Measurements from ENCODE around the gene B3GNT7. TPM values are rescaled to one million over a fixed set of nuclear protein-coding genes. Genes with fewer than 3 reads are reported as not detected.
"Not testable (repeated sequence)": the region's sequence is repeated elsewhere in the genome, so short reads cannot be mapped to it uniquely, and the experiment has no call there.

Gene B3GNT7
- total RNA-seq, 4 donors from 2014 or later, result 2.6 to 3.3 (median 3.0) TPM

DNA sequence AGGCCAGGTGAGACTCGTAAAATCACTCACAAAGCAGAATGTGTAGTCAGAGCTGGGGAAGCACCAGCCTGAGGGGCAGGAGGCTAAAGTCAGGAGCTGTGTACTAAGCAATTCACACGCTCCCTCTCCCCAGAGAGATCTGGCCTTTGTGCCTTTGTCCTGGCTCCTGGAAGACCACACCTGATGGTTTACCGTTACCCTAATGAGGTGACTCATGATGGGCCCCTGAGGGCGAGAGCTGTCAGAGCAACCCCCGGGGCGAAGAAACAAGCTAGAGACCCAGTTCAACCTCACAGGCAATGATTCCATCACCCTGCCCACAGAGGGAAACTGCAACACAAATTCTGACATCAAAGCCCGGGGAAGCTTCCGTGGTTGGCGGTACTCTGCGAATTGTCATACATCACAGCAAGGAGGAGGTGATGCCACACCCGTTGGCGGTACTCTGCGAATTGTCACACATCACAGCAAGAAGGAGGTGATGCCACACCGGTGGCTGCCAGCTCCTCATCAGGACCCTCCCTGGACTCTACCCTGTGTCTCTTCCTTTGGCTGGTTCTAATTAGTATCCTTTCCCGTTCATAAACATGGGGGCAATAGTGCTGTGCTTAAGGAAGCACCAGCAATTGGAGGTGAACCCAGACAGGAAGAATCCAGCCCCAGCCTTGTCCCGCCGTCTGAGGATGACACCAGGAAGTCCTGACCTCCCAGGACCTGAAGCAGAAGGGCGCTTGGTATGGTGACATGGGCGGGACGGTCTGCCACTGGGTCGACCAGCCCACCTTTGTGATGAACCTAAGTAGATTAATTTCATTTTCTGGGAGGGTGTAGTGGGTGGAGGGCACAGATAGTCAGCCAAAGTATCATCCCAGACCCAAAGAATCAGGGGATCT lies 30.5 kb downstream of the B3GNT7 start:
- Histone ChIP-seq H3K4me1 (no peaks in the 10 kb centered on the region), H3K27ac (no peak overlapping the region), H3K4me3 (no peak overlapping the region), H3K36me3 (no peaks in the 10 kb centered on the region), H3K9me3 (peaks cover 0 to 5% (median 0%) of the 10 kb centered on the region in 4 donors), H3K27me3 (no peaks in the 10 kb centered on the region)
- TF ChIP-seq, protein P1, sequence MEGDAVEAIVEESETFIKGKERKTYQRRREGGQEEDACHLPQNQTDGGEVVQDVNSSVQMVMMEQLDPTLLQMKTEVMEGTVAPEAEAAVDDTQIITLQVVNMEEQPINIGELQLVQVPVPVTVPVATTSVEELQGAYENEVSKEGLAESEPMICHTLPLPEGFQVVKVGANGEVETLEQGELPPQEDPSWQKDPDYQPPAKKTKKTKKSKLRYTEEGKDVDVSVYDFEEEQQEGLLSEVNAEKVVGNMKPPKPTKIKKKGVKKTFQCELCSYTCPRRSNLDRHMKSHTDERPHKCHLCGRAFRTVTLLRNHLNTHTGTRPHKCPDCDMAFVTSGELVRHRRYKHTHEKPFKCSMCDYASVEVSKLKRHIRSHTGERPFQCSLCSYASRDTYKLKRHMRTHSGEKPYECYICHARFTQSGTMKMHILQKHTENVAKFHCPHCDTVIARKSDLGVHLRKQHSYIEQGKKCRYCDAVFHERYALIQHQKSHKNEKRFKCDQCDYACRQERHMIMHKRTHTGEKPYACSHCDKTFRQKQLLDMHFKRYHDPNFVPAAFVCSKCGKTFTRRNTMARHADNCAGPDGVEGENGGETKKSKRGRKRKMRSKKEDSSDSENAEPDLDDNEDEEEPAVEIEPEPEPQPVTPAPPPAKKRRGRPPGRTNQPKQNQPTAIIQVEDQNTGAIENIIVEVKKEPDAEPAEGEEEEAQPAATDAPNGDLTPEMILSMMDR (IDR thresholded peaks at IDR 0.05), result no peak
- TF ChIP-seq EP300 (IDR thresholded peaks at IDR 0.05) (no peak), POLR2A (IDR thresholded peaks at IDR 0.05) (no peak)
- WGBS, 2 donors, result 60 to 61% methylated on average over 20 to 21 of the region's 21 CpGs
- no peak for DNase-seq (ENCODE audit: low spot score in 2 of 2)

DNA sequence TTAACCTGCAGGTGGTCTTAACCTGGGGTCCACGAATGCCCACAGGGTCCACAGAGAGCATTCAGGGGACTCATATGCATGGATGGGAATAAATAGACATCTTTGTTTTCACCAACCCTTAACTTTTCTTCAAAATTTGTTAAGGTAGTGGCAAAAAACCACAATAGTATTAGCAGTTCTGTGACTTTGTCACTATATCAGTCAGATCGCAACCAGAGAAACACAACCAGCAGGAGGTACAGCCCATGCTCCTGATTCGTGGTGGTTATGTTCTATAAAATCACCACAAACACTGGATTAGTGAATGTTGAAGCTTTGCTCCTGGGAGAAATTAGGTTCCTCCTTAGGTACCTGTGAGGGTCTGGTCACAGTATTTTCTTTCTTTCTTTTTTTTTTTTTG lies 31.6 kb downstream of the B3GNT7 start:
- no peaks in the 10 kb centered on the region for H3K27me3 ChIP-seq
- TF ChIP-seq, protein P1 (IDR thresholded peaks at IDR 0.05), result no peak
- no peak for TF ChIP-seq EP300 (IDR thresholded peaks at IDR 0.05)
- no peak for TF ChIP-seq POLR2A (IDR thresholded peaks at IDR 0.05)
- no peak overlapping the region for H3K4me3 ChIP-seq
- no peak overlapping the region for H3K27ac ChIP-seq
- no peaks in the 10 kb centered on the region for H3K4me1 ChIP-seq
- 87% methylated on average over 3 of the region's 3 CpGs for WGBS, 2 donors
- no peaks in the 10 kb centered on the region for H3K36me3 ChIP-seq
- DNase-seq (ENCODE audit: low spot score in 2 of 2), result no peak
- H3K9me3 ChIP-seq, result peaks cover 0 to 15% (median 0%) of the 10 kb centered on the region in 4 donors

DNA sequence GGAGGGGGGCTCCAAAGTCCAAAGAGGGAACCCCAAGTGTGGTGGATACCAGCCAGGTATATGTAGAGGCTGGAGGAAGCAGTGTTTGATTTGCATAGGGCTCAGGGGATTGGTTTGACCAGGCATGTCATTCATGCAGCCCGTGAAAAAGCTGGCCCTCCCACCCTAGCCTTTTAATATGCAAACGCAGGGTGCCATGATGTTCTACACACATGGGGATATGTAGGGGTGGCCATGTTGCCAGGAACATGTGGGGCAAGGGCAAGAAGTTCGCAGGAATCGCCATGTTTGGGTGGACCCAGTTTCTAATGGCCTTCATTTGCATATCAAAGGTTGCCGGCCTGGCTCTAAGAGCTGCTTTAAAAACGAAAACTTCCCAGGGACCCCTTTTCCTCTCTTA lies 33.6 kb downstream of the B3GNT7 start:
- DNase-seq (ENCODE audit: low spot score in 2 of 2), result no peak
- H3K27ac ChIP-seq, result no peak overlapping the region
- peaks cover 0 to 17% (median 0%) of the 10 kb centered on the region in 4 donors for H3K9me3 ChIP-seq
- H3K4me3 ChIP-seq, result no peak overlapping the region
- TF ChIP-seq POLR2A (IDR thresholded peaks at IDR 0.05), result no peak
- TF ChIP-seq, protein P1 (IDR thresholded peaks at IDR 0.05), result no peak
- TF ChIP-seq EP300 (IDR thresholded peaks at IDR 0.05), result no peak
- WGBS, 2 donors, result 70 to 76% methylated on average over 6 of the region's 6 CpGs
- H3K36me3 ChIP-seq, result no peaks in the 10 kb centered on the region
- H3K27me3 ChIP-seq, result no peaks in the 10 kb centered on the region
- H3K4me1 ChIP-seq, result no peaks in the 10 kb centered on the region

DNA sequence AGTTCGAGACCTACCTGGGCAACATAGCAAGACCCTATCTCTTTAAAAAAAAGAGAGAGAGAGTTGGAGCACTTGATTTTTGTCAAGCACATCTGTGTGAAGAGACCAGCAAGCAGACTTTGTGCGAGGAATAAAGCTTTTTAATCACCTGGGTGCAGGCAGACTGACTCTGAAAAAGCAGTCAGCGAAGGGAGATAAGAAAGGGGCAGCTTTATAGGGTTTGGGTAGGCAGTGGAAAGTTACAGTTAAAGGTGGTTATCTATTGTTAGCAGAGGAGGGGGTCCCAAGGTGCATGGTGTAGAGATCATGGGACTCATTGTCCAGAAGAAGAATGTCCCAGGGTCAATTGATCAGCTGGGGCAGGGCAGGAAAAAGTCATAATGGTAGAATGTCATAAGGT lies 34.4 kb downstream of the B3GNT7 start:
- no peak for DNase-seq (ENCODE audit: low spot score in 2 of 2)
- no peaks in the 10 kb centered on the region for H3K36me3 ChIP-seq
- H3K4me3 ChIP-seq, result no peak overlapping the region
- 84 to 91% methylated on average over 3 of the region's 3 CpGs for WGBS, 2 donors
- H3K27me3 ChIP-seq, result no peaks in the 10 kb centered on the region
- no peak overlapping the region for H3K27ac ChIP-seq
- TF ChIP-seq EP300 (IDR thresholded peaks at IDR 0.05), result no peak
- TF ChIP-seq, protein P1 (IDR thresholded peaks at IDR 0.05), result no peak
- TF ChIP-seq POLR2A (IDR thresholded peaks at IDR 0.05), result no peak
- peaks cover 0 to 17% (median 0%) of the 10 kb centered on the region in 4 donors for H3K9me3 ChIP-seq
- H3K4me1 ChIP-seq, result no peaks in the 10 kb centered on the region

DNA sequence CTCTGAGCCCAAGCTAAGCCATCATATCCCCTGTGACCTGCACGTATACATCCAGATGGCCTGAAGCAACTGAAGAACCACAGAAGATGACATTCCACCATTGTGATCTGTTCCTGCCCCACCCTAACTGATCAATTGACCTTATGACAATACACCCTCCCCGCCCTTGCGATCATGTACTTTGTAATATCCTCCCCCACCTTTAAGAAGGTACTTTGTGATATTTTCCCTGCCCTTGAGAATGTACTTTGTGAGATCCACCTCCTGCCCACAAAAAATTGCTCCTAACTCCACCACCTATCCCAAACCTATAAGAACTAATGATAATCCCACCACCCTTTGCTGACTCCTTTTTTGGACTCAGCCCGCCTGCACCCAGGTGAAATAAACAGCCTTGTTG lies 34.9 kb downstream of the B3GNT7 start:
- H3K36me3 ChIP-seq; DNase-seq (ENCODE audit: low spot score in 2 of 2); H3K4me3 ChIP-seq; H3K4me1 ChIP-seq; H3K27me3 ChIP-seq; H3K27ac ChIP-seq: not testable (repeated sequence)
- WGBS, 2 donors, result 81 to 85% methylated on average over 4 of the region's 4 CpGs
- H3K9me3 ChIP-seq, result peaks cover 0 to 17% (median 0%) of the 10 kb centered on the region in 4 donors
